ENCODE data around the gene MFNG.

GRCh38 chr22:37435970-37436603 is 50.1 kb downstream of the MFNG start:
- TF ChIP-seq CTCF (conservative IDR thresholded peaks at IDR 0.05; ENCODE audit: low read length) (no peak), EZH2phosphoT487 (IDR thresholded peaks at IDR 0.05; ENCODE audit: borderline replicate concordance) (no peak)

Measured in Loucy (cell line).